HS-27A (cell line): ENCODE results near the gene GLDN.
A peak's percentile ranks its signal among the peaks of the same experiment; 100 is the strongest.
"Not testable (repeated sequence)": the region's sequence is repeated elsewhere in the genome, so short reads cannot be mapped to it uniquely, and the experiment has no call there.

Source experiments
- DNase-seq: peaks from one replicate; pipeline ENCODE4 v3.0.0-alpha.2; 2012; ENCODE audit warnings: low read depth, missing footprints

The GLDN gene

DNA sequence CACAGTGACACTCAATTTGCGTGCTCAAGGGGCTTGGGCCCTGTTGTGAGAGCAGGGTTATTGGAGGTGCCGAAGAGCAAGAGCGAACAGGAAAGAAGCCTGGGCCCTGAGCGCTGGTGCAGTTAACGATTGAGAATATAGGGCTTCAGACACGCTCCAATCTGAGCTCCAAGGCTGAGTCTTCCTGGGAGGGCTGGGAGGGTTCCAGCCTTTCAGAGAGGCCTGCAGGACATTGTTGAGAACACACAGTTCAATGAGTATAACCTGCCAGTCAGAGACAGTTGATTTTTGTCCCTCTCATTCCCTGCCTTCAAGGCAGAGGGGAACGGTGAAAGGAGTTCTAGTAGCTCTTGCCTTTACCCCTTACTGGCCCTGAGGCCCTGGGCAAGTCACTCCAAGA lies 47.3 kb downstream of the GLDN start:
- DNase-seq, result no peak

DNA sequence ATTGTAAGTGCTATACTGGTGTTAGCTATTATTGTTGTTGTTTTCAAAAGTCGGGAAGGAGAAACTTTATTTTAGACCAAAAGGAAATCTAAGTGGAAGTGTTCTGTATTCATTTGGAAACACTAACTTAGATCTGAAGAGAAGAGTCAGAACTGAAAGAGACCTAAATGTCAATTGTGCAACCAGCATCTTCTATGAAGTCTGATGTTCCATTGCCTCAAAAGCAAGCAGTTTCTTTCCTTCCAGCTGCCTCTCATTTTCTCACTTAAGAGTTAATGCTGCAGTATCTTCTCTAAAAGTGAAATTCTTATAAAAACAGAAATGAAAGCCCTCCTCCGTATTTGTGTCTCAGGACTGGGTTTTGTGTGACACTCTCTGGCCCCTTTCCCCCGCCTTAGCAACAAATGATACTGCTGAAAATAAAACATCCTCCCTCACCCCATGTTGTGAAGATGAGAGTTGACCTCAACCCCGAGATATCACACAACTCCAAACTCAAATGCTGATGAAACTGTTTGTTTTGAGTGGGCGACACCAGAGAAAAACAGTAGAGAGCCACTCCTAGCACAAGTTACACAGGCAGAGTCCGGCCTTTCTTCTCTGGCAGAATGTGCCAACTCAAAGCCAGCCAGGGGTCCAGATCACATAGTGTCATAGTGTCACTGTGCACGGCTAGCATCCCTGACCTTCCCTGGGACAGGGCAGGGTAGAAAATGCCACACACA lies 48.9 kb downstream of the GLDN start:
- DNase-seq, result no peak

DNA sequence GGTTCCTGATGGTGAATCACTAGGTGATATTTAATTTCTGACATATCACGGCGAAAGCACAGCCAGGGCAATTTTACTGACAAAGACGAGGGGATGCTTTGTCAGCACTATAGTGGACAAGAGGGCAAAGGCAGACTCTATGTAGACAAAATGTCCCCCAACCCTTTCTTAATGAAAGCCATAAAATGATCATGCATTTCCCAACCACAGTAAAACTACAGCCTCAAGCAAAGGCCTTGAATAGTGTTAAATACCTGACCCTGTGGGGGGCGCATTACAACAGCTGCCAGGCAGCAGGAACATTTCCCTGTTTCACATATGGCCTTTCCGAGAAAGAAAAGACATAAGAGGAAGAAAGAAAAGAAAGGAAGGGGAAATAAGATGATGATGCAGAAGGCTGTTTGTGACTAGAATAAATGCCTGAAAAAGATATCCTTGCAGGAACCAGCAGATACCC lies 49.5 kb downstream of the GLDN start:
- no peak for DNase-seq

DNA sequence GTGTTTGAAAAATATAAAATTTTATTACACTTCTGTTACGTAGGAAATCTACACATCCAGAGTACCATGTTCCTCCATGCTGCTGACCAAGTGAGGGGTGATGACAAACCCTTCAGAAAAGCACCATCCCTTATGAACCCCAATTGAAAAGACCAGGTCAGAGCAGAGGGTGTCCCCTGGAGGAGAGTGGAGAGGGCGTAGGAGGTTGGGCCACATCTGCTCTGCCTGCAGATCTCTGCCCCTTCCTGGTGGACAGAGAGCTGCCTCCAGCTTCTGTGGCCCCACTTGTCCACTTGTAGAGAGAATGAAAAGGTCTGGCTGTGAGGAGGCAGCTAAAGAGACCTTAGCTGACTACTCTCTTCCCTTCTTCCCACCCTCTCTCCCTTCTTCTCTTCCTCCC lies 55.5 kb downstream of the GLDN start:
- no peak for DNase-seq

DNA sequence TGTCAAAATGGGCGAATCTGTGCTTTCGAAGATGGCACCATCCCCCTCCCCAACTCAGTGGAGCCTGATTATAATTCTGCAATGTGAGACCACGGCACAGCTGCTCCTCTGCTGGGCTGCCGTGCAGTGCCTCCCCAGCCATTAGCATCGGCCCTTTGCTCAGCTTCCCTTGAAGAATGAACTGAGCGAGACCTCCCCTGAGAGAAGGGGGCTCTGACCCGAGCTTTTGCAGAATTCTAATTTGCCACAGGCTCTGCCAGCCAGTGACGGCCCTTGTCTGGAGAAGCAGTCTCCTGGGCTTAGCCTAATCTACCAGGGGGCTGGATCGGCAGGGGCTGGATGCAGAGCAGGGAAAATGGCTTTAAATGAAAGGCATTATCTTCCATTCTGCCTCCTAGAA lies 57.2 kb downstream of the GLDN start:
- no peak for DNase-seq

DNA sequence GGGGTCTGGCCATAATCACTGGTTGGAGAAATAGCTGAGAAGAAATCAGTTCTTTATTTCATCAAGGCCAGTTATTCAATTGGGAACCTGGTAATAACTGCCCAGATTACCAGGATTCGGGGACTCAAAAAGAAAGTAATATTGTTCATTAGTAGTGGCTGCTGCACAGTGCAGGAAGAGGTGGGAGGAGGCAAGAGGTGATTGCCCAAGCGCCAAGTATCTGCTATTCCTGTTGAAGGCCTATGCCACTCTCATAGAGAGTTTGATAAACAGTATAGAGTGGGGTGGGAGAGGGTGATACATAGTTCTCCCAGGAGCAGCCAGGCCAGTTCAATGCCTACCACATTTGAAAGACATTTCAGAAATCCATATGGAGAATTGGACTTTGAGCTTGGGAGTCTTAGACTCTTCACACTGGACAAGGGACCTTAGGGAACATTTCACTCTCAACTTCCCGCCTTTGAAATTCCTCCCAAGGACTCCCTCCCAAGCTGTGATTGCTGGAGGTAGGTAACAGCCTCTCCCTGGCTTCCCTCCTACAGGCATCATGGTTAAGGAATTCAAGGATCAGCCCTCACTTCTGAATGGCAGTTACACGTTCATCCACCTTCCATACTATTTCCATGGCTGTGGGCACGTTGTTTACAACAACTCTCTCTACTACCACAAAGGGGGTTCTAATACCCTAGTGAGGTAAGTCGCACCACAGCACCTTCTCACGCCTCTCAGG lies 59.8 kb downstream of the GLDN start:
- no peak for DNase-seq

DNA sequence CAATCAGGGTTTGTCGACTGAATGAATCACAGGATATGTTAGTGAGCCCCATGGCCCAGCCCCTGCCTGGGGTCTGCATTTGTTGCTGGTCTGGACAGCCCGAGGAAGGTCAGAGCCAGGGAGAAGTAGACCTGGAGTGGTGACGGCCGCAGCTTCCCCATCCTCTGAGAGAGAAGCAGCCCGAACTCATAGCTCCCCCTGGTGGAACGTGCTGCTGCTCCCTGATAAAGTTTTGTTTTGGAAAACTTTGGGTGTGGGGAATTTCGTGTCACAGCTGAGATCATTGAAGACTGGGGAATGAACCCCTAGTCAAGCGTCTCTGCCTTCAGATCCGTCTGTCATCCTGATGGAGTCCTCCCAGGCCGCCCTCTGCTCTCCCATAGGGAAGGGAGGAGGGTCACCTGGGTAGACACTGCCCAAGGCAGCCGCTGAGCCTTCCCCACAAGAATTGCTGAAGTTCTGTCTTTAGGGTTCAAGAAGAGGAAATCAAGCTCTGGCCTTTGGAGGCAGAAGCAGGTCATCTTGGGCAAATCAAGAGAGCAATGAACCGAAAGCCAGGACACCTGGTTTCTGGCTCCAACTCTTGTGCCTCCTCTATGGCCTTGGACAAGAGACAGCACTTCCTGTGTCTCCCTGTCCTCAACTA lies 60.5 kb downstream of the GLDN start:
- DNase-seq, result no peak

DNA sequence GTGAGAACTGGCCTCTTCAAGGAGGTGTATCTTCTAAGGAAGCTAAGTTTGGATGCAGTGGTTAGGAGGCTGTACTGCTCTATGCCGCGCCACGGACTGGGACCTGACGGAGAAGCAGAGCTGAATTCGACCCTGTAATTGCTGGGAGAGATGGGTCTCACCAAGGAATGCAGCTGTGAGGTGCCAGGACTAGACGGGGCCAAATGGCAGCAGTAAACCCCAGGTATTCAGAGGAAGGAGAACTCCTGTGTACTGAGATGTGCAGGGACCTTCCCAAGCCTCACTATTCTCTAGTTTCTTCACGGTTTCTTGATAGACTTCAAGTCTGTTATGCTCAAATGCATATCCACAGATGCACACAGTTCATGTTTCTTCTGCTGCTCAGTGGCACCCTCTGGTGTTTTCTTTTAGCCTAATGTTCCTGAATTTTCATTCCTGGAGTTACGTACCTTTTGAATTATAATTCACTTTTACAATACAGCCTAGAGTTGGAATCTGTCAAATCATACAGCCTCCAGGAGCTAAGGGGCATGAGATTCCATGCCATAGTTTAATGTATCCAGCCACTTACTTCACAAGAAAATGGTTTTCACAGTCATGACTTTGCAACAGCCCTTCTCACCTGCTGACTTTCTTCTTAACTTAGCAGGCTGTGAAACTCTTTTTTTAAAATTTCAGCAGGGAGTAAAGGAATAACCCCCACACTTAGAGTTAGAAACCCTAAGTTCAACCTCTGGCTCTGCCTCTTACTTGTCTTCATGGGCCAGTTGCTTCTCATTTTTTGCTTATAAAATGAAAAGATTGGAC lies 61.8 kb downstream of the GLDN start:
- peak; percentile 12 for DNase-seq

DNA sequence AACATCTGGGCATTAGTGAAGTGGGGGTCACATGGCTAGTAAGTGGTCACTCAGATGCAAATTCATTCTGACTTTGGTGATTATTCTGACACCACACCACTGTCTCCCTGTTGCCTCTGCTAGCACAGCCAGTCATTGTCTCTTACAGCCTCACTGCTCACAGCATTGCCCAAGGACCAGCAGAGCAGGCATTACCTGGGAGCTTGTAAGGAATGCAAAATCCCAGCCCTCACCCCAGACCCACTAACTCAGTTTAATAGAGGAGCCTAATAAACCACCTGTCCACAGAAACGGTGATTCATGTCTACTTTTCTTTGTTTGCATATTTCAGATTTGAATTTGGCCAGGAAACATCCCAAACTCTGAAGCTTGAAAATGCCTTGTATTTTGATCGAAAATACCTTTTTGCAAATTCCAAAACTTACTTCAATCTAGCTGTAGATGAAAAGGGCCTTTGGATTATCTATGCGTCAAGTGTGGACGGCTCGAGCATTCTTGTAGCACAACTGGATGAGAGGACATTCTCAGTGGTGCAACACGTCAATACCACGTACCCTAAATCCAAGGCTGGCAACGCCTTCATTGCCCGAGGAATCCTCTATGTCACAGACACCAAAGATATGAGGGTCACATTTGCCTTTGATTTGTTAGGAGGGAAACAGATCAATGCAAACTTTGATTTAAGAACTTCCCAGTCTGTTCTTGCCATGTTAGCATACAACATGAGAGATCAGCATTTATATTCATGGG lies 62.7 kb downstream of the GLDN start:
- no peak for DNase-seq

DNA sequence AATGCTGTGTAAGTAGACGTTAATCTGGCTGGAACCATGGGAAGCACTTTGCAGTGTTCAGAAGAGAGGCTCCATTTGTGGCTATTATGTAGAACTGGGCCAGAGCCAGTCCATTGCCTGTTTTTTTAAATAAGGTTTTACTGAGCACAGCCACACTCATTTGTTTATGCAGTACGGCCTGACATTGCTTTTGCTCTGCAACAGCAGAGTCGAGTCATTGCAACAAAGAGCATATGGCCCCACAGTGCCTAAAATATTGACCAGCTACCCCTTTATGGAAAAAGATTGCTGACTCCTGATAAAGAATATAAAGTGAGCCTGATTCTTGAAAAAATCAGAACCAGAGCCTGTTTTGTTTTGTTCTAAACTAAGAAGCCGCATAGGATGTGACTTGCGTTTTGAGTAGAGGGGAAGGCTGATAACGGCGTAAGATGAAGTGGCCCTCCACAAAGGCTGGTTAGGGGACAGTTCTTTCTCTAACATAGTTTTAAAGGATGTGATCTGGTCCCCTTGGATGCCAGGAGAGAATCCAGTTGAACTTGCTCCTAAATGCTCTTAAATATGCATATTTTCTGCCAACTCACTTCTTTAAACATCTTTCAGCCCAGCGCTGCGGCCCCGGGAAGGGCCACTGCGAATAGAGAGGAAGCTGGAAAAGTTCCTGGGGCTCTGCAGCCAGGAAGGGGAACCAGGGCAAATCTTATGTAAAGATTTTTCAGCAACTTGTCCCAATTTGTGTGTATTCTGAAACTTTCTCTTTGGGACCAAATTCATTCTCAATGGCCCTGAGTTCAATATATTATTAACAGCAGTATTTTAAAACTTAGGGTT lies 64.5 kb downstream of the GLDN start:
- DNase-seq, result no peak

DNA sequence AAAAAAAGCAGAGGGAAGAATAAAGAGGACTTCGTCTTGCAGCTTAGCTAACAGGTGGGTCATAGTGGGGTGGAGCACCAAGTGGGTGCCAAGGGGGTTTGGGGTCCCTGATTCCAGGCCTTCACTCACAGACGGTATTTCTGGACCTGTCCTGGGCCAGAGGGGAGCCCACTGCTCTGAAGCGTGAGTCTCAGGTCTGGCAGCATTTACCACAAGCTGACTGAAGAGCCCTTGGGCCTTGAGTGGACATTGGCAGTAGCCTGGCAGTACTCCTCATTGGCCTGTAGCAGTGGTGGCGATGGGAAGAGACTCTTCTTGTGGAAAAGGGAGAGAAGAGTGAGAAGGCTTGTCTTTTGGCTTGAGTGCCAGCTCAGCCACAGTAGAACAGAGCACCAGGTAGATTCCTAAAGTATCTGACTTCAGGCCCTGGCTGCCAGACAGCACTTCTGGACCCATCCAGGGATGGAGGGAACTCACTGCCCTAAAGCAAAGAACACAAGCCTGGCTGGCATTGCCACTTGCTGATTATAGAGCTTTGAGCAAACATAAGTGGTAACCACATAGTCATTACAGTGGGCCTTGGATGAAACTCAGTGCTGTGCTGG lies 72.9 kb downstream of the GLDN start:
- no peak for DNase-seq

DNA sequence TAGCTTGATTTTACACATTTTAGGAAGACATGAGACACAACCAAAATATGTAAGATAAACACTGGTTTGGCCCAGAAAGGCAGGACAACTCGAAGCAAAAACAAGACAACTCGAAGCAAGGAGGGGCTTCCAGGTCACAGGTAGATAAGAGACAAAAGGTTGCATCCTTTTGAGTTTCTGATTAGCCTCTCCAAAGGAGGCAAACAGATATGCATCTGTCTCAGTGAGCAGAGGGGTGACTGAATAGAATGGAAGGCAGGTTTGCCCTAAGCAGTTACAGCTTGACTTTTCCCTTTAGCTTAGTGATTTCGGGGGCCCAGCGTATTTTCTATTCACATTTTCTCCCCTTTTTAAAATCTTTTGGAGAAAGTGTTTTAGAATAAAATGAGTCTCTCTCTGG lies 74.7 kb downstream of the GLDN start:
- DNase-seq, result no peak

DNA sequence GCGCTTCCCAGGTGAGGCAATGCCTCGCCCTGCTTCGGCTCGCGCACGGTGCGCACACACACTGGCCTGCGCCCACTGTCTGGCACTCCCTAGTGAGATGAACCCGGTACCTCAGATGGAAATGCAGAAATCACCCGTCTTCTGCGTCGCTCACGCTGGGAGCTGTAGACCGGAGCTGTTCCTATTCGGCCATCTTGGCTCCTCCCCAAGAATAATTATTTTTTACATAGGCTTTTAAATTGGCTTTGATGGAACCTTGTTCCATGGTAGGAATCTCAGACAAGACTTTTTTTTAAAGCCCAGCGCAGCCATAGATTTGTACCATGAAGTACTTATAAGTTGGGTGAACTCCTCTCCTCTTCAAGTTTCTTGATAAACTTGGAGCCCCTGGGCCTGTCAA lies 81.6 kb downstream of the GLDN start:
- DNase-seq, result not testable (repeated sequence)

DNA sequence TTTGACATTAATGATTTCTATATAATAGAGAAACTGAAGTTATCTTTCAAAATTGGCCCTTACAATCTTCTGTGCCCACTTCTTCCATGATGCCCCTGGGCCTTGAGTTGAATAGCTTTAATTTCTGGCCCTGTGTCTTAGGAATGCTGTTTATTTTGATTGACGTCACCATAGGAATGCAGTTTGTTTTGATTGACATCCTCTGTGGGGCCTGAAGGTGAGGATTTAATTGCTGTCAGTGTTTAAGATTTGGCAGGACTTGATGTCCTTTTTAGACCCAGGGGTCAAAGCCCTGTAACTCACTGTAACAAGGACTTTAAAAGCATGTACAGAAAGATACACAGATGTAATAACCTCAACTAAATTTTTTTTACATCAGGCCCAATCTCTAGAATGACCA lies 83.3 kb downstream of the GLDN start:
- no peak for DNase-seq

DNA sequence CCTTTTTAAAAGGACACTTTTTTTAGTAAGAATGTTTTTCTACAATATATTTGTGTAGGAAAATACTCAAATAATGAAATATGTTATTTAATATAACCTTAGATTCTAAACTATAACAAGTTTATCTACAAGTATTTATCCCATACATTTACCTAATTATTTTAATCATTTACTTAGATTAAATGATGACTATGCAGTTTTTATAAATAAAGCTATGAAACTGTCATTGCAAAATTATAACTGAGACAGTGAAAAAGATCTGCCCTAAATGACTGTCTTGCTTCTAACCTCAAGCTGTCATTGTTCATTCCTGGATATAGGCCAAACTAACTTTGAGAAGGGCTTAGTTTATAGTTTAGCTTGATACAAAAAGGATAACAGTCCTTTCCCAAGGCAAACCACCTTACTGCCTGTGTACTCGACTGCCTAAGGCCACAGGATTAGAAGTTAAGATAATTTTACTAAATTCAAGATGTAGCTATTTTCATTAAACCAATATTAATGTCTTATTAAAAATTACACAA lies 84.1 kb downstream of the GLDN start:
- no peak for DNase-seq

DNA sequence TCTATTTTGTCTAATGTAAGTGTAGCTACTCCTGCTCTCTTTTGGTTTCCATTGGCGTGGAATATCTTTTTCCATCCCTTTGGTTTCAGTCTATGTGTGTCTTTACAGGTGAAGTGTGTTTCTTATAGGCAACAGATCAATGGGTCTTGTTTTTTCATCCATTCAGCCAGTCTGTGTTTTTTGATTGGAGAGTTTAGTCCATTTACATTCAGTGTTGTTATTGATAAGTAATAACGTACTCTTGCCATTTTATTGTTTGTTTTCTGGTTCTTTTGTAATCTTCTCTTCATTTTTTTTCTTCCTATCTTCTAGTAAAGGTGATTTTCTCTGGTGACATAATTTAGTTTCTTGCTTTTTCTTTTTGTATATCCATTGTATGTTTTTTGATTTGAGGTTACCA lies 97.1 kb downstream of the GLDN start:
- DNase-seq, result no peak

DNA sequence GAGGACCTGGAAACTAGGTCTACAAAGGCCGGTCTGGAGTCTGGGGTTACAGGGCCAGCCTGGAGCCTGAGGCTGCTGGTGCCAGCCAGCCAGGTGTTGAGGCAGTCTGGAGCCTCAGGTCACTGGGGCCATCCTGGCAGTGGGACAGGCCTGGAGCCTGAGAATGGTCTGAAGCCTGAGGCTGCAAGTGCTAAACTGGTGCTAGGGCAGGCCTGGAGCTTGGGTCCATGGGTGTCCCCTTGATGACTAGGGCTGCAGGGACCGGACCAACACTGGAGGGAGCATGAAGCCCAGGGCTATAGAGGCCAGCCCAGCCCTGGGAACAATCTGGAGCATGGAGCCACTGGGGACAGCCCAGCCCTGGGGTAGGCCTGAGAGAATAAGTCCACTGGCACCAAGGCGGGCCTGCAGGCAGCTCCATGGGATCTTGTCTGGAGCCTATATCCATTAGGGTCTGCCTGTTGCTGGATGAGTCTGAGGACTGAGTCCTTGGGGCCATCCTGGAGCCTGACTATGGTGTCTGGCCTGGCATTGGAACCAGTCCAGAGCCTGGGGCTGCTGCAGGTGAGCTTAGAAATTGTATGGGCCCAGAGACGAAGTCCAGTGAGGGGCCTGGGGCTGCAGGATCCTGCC lies 101.9 kb downstream of the GLDN start:
- no peak for DNase-seq

DNA sequence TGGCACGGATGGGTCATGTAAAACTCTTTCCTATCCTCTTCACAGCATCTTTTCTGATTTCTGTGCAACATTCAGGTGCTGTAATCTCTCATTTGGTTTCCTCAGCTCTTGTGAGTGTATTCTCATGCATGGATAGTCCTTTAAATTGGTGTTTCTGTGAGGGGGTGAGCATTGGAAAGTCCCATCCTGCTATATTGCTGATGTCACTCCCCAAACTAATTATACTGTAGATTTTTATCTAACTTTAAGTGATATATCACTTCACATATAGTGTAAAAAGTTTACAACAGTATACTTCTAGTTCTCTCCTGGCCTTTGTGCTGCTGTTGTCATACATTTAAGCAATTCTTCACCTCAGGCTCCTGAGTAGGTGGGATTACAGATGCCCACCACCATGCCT lies 102.7 kb downstream of the GLDN start:
- DNase-seq, result no peak

DNA sequence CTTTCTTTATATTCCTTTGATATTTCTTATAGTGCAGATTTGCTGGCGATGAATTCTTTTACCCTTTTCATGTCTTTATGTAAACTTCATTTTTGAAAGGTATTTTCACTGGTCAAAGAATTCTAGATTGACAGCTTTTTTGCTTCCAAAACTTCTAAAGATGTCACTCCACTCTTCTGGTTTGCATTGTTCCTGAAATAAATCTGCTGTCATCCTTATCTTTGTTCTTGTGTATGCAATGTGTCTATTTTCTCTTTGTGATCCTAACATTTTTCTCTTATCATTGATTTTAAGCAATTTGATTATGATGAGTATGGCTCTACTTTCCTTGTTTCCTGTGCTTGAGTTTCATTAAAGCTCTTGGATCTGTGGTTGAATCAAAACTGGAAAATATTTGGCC lies 103.4 kb downstream of the GLDN start:
- no peak for DNase-seq
